MG63 (cell line): ENCODE data around the gene MEGF8. TPM values are rescaled to one million over a fixed set of nuclear protein-coding genes. Genes with fewer than 3 reads are reported as not detected.
A peak's percentile ranks its signal among the peaks of the same experiment; 100 is the strongest.

Experiments used
- DNase-seq: peaks from one replicate; pipeline ENCODE4 v3.0.0-alpha.2; 2020
- H3K27me3 ChIP-seq: fragments of 250-450 bp; sonication (Bioruptor Pico); 2 replicates; pipeline ENCODE4 v1.5.1; 2020; ENCODE audit warnings: mild to moderate bottlenecking, moderate library complexity
- H3K36me3 ChIP-seq: fragments of 250-450 bp; sonication (Bioruptor Pico); 2 replicates; pipeline ENCODE4 v1.5.1; 2020; ENCODE audit warnings: mild to moderate bottlenecking, moderate library complexity
- H3K4me3 ChIP-seq: fragments of 250-450 bp; sonication (Bioruptor Pico); 2 replicates; pipeline ENCODE4 v1.5.1; 2020; ENCODE audit warnings: mild to moderate bottlenecking, moderate library complexity
- H3K9me3 ChIP-seq: fragments of 250-450 bp; sonication (Bioruptor Pico); 2 replicates; pipeline ENCODE4 v1.5.1; 2020; ENCODE audit warnings: mild to moderate bottlenecking, moderate library complexity
- total RNA-seq: library from RNA; depleted of rRNA; stranded (reverse); fragments of >200 nt; shearing (Covaris generic); gene quantifications from 2 replicates; pipeline ENCODE4 v1.2.3, GENCODE V29; 2014; ENCODE audit warnings: low replicate concordance

The MEGF8 gene
- total RNA-seq, 1 experiment from 2014 or later = 26.7 TPM

DNA sequence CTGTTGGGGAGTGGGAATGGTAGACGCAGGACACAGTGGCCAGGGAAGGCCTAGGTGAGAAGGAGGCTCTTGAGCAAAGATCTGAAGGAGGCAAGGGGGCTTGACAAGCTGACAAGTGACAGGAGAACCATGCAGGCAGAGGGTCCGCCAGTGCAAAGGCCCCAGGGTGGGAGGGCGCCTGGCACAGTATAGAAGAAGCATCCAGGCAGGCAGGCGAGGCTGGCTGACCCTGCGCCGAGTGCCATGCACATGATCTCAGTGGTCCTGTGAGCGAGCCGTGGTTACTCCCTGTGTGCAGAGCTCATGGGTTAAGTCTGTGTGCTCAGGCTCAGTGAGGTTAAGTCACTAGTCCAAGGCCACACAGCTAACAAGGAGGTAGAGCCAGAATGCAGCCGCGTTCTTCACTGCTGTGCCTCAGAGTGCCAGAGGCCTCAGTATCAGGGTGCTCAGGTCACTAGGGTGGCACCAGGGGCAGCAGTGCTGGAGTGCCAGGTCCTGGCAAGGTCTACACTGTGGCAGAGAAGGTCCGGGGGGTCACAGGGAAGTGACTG is 49.5 kb downstream of the MEGF8 start:
- no peak for DNase-seq
- Histone ChIP-seq H3K36me3 (no peaks in the 10 kb centered on the region), H3K27me3 (peaks cover 13% of the 10 kb centered on the region), H3K9me3 (no peaks in the 10 kb centered on the region), H3K4me3 (no peak overlapping the region)

DNA sequence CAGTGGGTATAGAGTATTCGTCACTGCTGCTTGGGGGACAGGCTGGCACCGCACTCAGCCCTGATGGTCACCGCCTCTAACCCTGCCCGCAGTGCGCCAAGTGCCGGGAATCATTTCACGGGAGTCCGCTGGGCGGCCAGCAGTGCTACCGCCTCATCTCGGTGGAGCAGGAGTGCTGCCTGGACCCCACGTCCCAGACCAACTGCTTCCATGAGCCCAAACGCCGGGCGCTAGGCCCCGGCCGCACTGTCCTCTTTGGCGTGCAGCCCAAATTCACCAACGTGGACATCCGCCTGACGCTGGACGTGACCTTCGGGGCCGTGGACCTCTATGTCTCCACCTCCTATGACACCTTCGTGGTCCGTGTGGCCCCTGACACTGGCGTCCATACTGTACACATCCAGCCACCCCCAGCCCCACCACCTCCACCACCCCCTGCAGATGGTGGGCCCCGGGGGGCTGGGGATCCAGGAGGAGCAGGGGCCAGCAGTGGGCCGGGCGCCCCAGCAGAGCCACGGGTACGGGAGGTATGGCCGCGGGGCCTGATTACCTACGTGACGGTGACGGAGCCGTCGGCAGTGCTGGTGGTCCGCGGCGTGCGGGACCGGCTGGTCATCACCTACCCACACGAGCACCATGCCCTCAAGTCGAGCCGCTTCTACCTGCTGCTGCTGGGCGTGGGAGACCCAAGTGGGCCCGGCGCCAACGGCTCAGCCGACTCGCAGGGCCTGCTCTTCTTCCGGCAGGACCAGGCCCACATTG is 50.2 kb downstream of the MEGF8 start:
- H3K27me3 ChIP-seq = peaks cover 20% of the 10 kb centered on the region
- H3K9me3 ChIP-seq = no peaks in the 10 kb centered on the region
- DNase-seq = no peak
- no peak overlapping the region for H3K4me3 ChIP-seq
- no peaks in the 10 kb centered on the region for H3K36me3 ChIP-seq

DNA sequence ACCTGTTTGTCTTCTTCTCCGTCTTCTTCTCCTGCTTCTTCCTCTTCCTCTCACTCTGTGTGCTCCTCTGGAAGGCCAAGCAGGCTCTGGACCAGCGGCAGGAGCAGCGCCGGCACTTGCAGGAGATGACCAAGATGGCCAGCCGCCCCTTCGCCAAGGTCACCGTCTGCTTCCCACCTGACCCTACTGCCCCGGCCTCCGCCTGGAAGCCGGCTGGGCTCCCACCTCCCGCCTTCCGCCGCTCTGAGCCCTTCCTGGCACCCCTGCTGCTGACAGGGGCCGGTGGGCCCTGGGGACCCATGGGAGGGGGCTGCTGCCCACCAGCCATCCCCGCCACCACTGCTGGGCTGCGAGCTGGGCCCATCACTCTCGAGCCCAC is 50.7 kb downstream of the MEGF8 start:
- peaks cover 25% of the 10 kb centered on the region for H3K27me3 ChIP-seq
- H3K4me3 ChIP-seq = no peak overlapping the region
- no peaks in the 10 kb centered on the region for H3K9me3 ChIP-seq
- DNase-seq = no peak
- no peaks in the 10 kb centered on the region for H3K36me3 ChIP-seq

DNA sequence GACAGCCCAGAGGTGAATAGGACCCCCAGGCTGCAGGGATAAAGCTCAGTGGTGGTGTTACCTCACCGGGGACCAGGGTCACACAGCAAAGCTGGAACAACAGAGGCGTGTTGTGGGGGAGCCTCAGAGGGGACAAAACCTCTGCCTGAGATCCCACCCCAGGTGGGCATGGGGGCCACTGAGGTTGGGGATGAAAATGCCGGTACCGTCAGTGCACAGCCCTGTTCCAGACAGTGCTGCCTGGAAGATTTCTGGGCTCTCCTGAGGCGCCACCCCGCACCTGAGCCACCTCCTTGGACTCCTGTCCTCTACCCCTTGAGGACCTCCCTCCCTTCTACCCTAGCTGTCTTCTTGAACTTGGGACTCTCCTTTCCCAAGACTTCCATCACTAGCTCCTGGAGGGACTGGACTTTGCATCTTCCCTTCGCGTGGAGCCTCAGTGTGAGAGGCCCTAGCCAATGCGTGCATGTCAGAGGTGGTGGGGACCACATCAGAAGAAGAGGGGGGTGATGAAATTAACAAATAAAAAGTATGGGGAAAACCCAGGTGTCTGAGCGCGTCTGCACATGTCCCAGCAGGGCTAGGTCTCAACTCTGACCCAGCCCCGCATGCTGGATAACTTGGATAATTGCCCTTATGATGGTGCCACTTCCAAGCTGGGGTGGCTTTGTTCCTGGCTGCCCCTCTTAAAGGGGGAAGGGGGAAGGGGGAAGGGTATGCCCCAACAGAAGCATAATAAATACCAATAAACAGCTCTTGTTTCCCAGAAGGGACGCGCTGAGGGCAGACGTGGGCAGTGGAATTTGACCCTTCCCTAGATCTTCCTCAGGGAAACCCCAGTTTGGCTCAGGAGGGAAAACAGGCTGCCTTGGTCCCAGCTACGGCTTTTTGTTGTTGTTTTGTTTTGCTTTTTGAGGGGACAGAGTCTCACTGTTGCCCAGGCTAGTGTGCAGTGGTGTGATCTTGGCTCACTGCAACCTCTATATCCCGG is 53.1 kb downstream of the MEGF8 start:
- Histone ChIP-seq H3K4me3 (no peak overlapping the region), H3K27me3 (peaks cover 30% of the 10 kb centered on the region), H3K36me3 (no peaks in the 10 kb centered on the region), H3K9me3 (no peaks in the 10 kb centered on the region)
- DNase-seq = no peak

DNA sequence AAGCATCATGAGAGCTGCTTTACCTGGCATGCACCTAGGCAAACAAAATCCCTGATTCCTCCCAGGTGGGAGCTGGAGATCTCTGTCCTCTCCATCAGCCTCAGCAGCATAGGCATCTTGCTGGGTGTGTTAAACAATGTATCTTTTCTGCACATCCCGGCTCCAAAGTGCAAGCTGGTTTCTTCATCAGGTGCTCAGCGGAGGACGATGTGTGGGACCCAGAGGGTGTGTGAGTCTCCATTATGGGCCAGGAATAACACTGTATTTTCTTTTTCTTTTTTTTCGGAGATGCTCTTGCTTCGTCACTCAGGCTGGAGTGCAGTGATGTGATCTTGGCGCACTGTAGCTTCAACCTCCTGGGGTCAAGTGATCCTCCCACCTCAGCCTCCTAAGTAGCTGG is 54.7 kb downstream of the MEGF8 start:
- peaks cover 30% of the 10 kb centered on the region for H3K27me3 ChIP-seq
- H3K9me3 ChIP-seq = no peaks in the 10 kb centered on the region
- no peak overlapping the region for H3K4me3 ChIP-seq
- DNase-seq = no peak
- H3K36me3 ChIP-seq = no peaks in the 10 kb centered on the region

DNA sequence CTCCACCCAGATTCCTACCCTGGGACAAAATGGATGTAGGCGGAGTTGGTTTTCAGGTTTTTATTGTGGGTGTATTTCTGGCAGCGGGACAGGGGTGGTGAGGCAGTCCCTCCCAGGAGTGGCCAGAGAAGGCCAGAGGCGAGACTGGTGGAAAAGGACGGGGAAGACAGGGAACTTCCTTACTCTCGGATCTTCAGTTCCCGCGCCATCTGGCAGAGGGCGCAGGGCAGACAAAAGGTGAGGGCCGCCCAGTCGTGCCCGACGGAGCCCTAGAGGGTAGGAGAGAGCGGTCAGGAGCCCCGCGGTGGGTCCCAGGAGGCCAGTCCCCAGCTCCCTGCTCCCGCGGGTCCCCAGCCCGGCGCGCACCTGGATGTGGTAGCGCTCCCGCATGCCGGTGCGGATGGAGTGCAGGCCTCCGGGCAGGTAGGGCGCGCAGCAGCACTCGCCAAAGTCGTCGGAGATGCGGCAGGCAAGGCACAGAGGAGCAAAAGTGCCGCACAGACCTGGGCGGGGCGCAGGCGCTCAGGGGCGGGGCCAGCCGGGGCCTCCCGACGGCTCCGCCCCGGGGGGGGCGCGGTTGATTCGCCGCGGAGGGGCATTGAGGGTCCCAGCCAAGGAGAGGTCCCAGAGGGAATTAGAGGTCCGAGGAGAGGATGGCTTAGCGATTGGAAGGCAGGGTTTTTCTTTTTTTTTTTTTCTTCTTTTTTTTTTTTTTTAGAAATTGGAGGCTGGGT is 61.7 kb downstream of the MEGF8 start:
- H3K27me3 ChIP-seq = peaks cover 2% of the 10 kb centered on the region; the same call in 1 of the 2 replicates
- peak; percentile 84 for DNase-seq

DNA sequence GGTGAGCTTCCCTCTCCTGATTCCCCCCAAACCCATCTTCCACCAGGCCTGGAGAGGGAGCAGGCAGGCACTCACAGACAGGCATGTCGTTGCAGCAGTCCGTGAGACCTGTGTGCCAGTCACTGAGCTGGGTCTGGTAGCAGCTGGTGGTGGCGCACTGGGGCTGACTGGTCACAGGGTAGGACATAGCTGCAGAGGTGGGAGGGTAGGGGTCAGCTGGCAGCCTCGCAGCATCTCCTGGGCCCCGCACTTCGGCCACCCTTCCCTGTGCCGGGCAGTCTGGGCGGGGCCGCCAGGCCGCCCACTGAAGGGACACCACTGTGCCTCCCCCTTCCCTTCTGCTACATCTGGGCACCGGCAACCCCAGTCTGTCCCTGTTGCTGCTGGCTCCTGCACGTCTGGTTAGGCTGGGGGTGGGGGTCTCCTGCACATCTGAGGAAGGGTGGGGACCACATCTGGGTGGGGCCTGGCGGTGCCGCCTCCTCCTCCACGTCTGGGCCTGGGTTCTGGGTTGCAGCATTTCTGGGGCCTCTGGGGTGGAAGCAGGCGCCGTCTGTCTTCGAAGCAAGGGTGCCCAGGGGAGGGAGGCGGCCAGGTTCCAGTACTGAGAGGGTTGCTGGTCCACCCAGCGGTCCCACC is 63.5 kb downstream of the MEGF8 start:
- H3K4me3 ChIP-seq = no peak overlapping the region
- DNase-seq = no peak
- no peaks in the 10 kb centered on the region for H3K36me3 ChIP-seq
- H3K27me3 ChIP-seq = no peaks in the 10 kb centered on the region; the same call in 1 of the 2 replicates
- no peaks in the 10 kb centered on the region for H3K9me3 ChIP-seq

More for the DNA sequence above, 61.7 kb downstream of the MEGF8 start:
- Histone ChIP-seq H3K4me3 (peak overlapping the region; percentile 40), H3K9me3 (no peaks in the 10 kb centered on the region), H3K36me3 (no peaks in the 10 kb centered on the region)

DNA sequence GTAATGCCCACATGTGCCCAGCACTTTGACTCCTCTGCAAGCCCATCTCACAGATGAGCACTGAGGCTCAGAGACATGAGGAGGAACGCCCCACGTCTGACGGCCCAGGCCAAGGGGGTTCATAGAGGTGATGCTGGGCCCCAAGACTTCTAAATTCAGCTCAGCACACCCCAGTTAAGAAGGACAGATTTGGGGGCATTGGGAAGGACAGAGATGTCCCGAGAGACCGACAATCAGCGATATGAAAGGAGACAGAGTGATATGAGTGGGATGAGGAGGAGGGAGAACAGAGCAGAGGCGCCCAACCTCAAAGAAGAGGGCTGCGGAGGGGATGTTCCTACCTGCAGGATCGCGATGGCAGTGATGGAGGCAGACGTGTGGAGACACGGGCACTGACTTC is 64.5 kb downstream of the MEGF8 start, which contains the start of gene CNFN:
Gene CNFN (minus strand): TSS at position 399 of the 400 bp plus-strand sequence. CDS start 1,260 bp downstream, outside the sequence.
- Histone ChIP-seq H3K9me3 (no peaks in the 10 kb centered on the region), H3K27me3 (no peaks in the 10 kb centered on the region; the same call in 1 of the 2 replicates), H3K36me3 (no peaks in the 10 kb centered on the region), H3K4me3 (no peak within 1 kb of the TSS)
- DNase-seq = no peak

DNA sequence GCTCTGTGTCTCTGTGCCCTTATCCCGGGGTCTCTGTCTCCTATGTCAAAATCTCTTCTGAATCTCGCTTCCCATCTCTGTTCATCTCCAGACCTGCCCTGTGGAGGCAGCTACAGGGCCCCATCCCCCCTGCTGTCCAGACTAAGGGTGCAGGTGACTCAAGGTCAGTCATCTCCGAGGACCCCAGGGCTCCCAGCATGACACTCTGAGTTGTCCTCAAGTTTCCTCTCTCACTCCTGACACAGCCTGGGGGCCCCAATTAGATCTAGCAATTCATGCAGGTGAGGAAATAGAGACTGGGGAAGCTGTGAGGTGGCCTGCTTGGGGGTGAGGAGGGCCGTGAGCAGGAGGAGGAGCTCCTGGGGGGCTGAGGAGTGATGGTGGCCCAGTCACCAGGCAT is 66.7 kb downstream of the MEGF8 start:
- no peaks in the 10 kb centered on the region for H3K9me3 ChIP-seq
- H3K27me3 ChIP-seq = no peaks in the 10 kb centered on the region; the same call in 1 of the 2 replicates
- no peaks in the 10 kb centered on the region for H3K36me3 ChIP-seq
- no peak overlapping the region for H3K4me3 ChIP-seq
- DNase-seq = no peak

DNA sequence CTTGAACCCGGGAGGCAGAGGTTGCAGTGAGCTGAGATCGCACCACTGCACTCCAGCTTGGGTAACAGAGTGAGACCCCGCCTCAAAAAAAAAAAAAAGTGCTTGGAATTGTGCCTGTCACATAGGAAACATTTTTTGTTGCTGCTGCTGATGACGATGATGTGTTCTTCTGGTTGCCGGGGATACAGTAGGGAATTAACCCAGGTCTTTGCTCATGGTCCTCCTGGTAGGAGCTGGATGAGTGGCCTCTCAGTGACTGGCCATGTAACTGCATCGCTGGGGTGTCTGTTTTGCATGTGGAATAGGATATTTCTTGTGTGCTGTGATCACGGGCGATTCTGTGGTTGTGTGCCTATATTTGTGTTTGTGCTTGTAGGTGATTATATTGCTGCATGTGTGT is 69.3 kb downstream of the MEGF8 start:
- Histone ChIP-seq H3K4me3 (no peak overlapping the region), H3K27me3 (no peaks in the 10 kb centered on the region; the same call in 1 of the 2 replicates)
- DNase-seq = no peak

DNA sequence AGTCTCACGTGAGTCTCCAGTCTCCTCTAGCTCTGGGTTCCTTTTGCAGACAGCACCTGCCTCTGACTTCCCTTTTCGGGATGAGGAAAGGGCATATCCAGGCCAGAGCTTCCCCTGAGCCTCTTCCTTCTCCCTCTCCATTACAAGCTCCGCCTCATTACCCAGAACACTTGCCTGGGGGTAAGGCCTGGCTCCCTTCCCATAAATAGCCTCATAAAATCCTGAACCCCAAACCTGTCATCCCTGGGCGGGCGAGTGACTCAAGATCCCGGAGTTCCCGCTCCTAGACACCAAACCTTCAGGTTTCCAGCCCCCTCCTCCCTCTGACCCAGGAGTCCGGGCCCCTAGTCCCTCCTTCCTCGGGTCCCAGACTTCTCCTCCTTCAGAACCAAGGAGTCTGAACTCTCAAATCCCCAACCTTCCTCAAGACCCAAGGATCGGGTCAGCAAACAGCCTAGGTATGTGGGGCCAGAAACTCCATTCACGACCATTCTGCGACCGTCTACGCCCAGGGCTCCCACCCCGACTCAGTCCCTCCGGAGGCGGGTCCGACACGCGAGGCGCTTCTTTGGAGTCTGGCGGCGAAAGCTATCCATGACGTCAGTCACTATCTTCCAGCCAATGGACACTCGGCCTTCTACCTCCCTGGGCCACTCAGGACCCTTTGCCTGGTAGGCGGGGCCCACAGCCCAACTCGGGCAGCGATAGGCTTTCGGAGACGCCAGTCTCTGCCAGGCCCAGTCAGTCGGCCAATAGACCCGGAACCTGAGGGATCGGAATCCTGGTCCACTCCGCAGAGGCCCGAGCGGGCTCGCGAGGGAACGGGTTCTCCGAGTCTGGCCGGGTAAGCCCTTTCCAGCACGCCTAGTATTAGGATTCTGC is 71.2 kb downstream of the MEGF8 start:
- H3K36me3 ChIP-seq = no peaks in the 10 kb centered on the region
- H3K9me3 ChIP-seq = no peaks in the 10 kb centered on the region
- H3K4me3 ChIP-seq = peak overlapping the region; percentile 73
- DNase-seq = peak; percentile 100
- H3K27me3 ChIP-seq = no peaks in the 10 kb centered on the region

More for the DNA sequence above, 69.3 kb downstream of the MEGF8 start:
- no peaks in the 10 kb centered on the region for H3K9me3 ChIP-seq
- no peaks in the 10 kb centered on the region for H3K36me3 ChIP-seq

DNA sequence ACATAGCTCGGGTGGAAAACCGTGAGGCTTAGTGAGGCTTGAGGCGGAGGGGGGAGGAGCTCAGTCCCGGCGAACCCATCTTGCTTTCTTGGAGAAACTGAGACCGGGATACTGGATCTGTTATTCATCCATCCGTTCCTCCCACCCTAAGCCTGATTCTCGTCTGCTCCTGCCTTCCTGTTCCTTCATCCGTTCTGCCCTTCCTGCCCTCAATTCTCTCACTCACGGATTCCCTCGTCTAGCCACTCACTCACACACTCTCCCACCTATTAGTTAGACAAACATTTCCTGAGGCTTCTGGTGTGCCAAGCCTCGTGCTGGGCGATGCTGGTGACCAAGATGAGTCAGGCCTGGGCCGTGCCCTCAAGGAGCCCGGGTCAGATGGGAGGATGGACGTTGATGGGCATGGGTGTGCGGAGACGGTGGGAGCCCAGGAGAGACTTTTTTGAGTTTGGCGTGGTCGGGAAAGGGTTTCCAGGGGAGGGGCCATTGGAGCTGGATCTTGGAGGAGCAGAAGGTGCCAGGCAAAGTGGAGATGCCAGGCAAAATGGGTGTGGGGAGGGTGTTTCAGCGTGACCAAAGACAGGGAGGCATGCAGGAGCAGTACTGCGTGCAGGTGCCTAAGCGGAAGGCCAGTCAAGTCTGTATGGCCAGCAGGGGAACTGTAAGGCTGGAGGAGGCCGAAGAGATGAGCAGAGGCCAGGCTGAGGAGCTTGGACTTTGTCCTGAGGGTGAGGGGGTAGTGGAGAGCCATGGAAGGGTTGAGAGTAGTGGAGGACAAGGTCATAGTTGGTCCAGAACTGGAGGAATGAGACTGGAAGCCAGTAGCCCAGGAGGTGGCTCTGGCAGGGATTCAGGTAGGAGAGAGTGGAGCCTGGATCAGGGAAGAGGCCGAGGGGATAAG is 72.1 kb downstream of the MEGF8 start:
- no peaks in the 10 kb centered on the region for H3K27me3 ChIP-seq
- peak; percentile 59 for DNase-seq
- no peaks in the 10 kb centered on the region for H3K36me3 ChIP-seq
- peak overlapping the region; percentile 73 for H3K4me3 ChIP-seq
- no peaks in the 10 kb centered on the region for H3K9me3 ChIP-seq

DNA sequence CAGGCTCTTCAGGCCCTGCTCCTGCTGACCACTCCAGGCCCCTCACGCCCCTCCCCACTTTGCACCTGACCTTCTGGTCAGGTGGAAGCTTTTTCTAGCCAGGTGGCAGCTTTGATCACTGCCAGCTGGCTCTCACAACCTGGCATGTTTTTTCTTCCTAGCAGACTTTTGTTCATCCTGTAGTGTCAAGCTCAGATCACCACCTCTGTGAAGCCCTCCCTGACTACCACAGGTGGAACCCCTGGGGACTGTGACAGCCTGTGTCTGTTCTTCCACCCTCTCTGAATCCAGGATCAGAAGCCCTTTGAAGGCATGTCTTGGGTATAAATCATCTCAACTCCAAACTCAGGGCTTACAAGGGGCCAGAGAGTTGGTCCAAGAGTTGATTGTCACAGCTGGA is 75.0 kb downstream of the MEGF8 start:
- Histone ChIP-seq H3K9me3 (no peaks in the 10 kb centered on the region), H3K27me3 (no peaks in the 10 kb centered on the region), H3K36me3 (no peaks in the 10 kb centered on the region), H3K4me3 (no peak overlapping the region)
- DNase-seq = no peak
